ENCODE measurements around the gene CXCR2. TPM values are rescaled to one million over a fixed set of nuclear protein-coding genes. Genes with fewer than 3 reads are reported as not detected.

The CXCR2 gene
- total and polyA plus RNA-seq, 2 of the 8 experiments (the other 6 are each of a cell fraction or from before 2014, with no cell fraction given): 1.4 to 1.6 TPM

GRCh38 chr2:218149848-218150440 is 24.1 kb downstream of the CXCR2 start:
- no peak overlapping the region for H3K4me3 ChIP-seq (ENCODE audit: extremely low read depth in 1 of 4, insufficient read depth in 2 of 4, low read depth in 3 of 4, low read length in 4 of 4)
- H3K56ac ChIP-seq (replicated peaks; ENCODE audit: insufficient read length, low read depth, low read length): no peak overlapping the region
- ChIA-PET CTCF (ENCODE audit: partially characterized antibody) (interaction anchor here (1.5 to 1.7 kb wide), 3 partner anchors 11 to 81 kb away, joined by 4 to 5 read pairs (median 4); no protein-coding TSS in a partner anchor), POLR2A (ENCODE audit: partially characterized antibody) (no interaction called here)
- no peaks in the 10 kb centered on the region; the same call in 1 of the 2 replicates for H3K23me2 ChIP-seq (ENCODE audit: low read depth, low read length)
- H3K23ac ChIP-seq (ENCODE audit: insufficient read length): no peak overlapping the region
- no peak overlapping the region for H2AFZ ChIP-seq (ENCODE audit: low read length)
- FAIRE-seq (no peak), DNase-seq (ENCODE audit: low read depth in 1 of 2, low spot score in 2 of 2) (no peak)
- peaks cover 0 to 5% of the 10 kb centered on the region in 2 experiments; a peak in 2 of 4 replicates for H3K9me3 ChIP-seq (ENCODE audit: insufficient read depth in 2 of 2, low read depth in 1 of 2, low read length in 1 of 2)
- H3K79me1 ChIP-seq (ENCODE audit: low read depth, low read length): no peaks in the 10 kb centered on the region
- no peaks in the 10 kb centered on the region for H3K79me2 ChIP-seq (ENCODE audit: control insufficient read depth in 1 of 2, insufficient read depth in 2 of 2, low read length in 2 of 2)
- H2BK20ac ChIP-seq (ENCODE audit: low read length): no peak overlapping the region
- H4K8ac ChIP-seq (ENCODE audit: extremely low read depth, insufficient read depth, low read length): peak overlapping the region; percentile 17; the same call in 1 of the 2 replicates
- H3K27me3 ChIP-seq (replicated peaks in 1 of 4; ENCODE audit: control insufficient read depth in 3 of 4, extremely low read depth in 1 of 4, insufficient read depth in 3 of 4, low read length in 3 of 4): no peaks in the 10 kb centered on the region
- no peak overlapping the region for H3K14ac ChIP-seq (ENCODE audit: insufficient read length)
- H2AK5ac ChIP-seq (ENCODE audit: low read depth, low read length): no peak overlapping the region
- WGBS, 2 experiments (ENCODE audit: extremely low coverage in 1 of 2, insufficient coverage in 1 of 2, insufficient read length in 1 of 2, insufficient replicate concordance in 2 of 2, low coverage in 1 of 2, low lambda C conversion rate in 2 of 2, missing lambda C conversion rate in 1 of 2): 78% methylated on average over 5 of the region's 5 CpGs; no CpG with 5 or more reads in 1 of the 2 experiments
- no peak overlapping the region for H4K5ac ChIP-seq (ENCODE audit: insufficient read length, low read depth, low read length)
- no peaks in the 10 kb centered on the region for H4K20me1 ChIP-seq (replicated peaks in 1 of 2; ENCODE audit: control insufficient read depth in 1 of 2, insufficient read depth in 2 of 2, low read length in 2 of 2)
- no peaks in the 10 kb centered on the region for H3K36me3 ChIP-seq (ENCODE audit: control insufficient read depth in 2 of 4, insufficient read depth in 4 of 4, low read length in 3 of 4)
- no peak overlapping the region for H4K91ac ChIP-seq (replicated peaks; ENCODE audit: insufficient read length, low read length)
- H3K4me2 ChIP-seq (ENCODE audit: insufficient read depth in 1 of 2, low read depth in 2 of 2, low read length in 2 of 2): no peak overlapping the region
- no peaks in the 10 kb centered on the region; a peak in 2 of 7 replicates for H3K4me1 ChIP-seq (replicated peaks in 1 of 4; ENCODE audit: control insufficient read depth in 3 of 4, insufficient read depth in 4 of 4, low read length in 3 of 4)
- no peak overlapping the region for H3K9ac ChIP-seq (replicated peaks in 1 of 4; ENCODE audit: extremely low read depth in 1 of 4, low read depth in 3 of 4, low read length in 3 of 4)
- no peak overlapping the region for H3K27ac ChIP-seq (ENCODE audit: low read depth, low read length)
- H2BK12ac ChIP-seq (ENCODE audit: low read depth, low read length): no peak overlapping the region
- H2BK5ac ChIP-seq (ENCODE audit: low read depth, low read length): no peak overlapping the region
- H2BK15ac ChIP-seq (ENCODE audit: low read length): no peak overlapping the region
- H3K18ac ChIP-seq (ENCODE audit: extremely low read depth, low read length): no peak overlapping the region
- H3K4ac ChIP-seq (replicated peaks; ENCODE audit: insufficient read length, low read depth, low read length): no peak overlapping the region
- no peak for TF ChIP-seq POLR2AphosphoS5 (IDR thresholded peaks at IDR 0.05; ENCODE audit: low read depth, low read length)
- TF ChIP-seq HDAC6 (IDR thresholded peaks at IDR 0.05; ENCODE audit: low read depth, low read length): no peak
- TF ChIP-seq SRF (IDR thresholded peaks at IDR 0.05; ENCODE audit: low read depth, low read length): no peak
- no peak overlapping the region for H2BK120ac ChIP-seq (replicated peaks; ENCODE audit: low read depth, low read length)
